Left renal cortex interstitium (tissue), 4 donors: ENCODE measurements around the gene IDH3A. TPM values are rescaled to one million over a fixed set of nuclear protein-coding genes. Genes with fewer than 3 reads are reported as not detected.
"Not testable (repeated sequence)": the region's sequence is repeated elsewhere in the genome, so short reads cannot be mapped to it uniquely, and the experiment has no call there.

ENCODE experiments used
- DNase-seq, 4 donors: peaks; one replicate each; pipeline ENCODE4 v3.0.0-alpha.2; 2013; ENCODE audit warnings: low read depth in 4 of 4, low spot score in 2 of 4, missing footprints in 1 of 4
- polyA plus RNA-seq, 4 donors: library from polyadenylated mRNA; unstranded; fragments of 120-200 nt; gene quantifications; one replicate each; pipeline ENCODE4 v1.2.1, GENCODE V29; 2013; ENCODE audit not compliant: insufficient read length in 4 of 4

The IDH3A gene
- polyA plus RNA-seq, 4 donors: 49.9 to 59.3 (median 55.2) TPM

GRCh38 chr15:78129077-78129750, 19.9 kb upstream of the IDH3A start:
- DNase-seq: no peak

- no peak for DNase-seq
These were observed 19.3 kb upstream of the IDH3A start for GRCh38 chr15:78129751-78130287.

GRCh38 chr15:78130466-78131294, 18.5 kb upstream of the IDH3A start:
- DNase-seq: no peak

GRCh38 chr15:78131295-78132061, 17.7 kb upstream of the IDH3A start, which contains the start of gene CIB2:
Gene CIB2 (minus strand): TSS chr15:78131445. CDS start chr15:78131215, 230 bp downstream.
- peak in 2 of 4 donors; percentile 68 to 73 for DNase-seq

GRCh38 chr15:78133801-78134200, 15.4 kb upstream of the IDH3A start:
- no peak for DNase-seq

GRCh38 chr15:78139578-78139977, 9.6 kb upstream of the IDH3A start:
- no peak for DNase-seq

GRCh38 chr15:78140292-78140691, 8.9 kb upstream of the IDH3A start:
- DNase-seq: no peak

- DNase-seq: no peak
These were observed 6.8 kb upstream of the IDH3A start for GRCh38 chr15:78142332-78142731.

GRCh38 chr15:78146425-78147154, 2.6 kb upstream of the IDH3A start:
- DNase-seq: no peak

GRCh38 chr15:78147566-78147965, 1.6 kb upstream of the IDH3A start:
- DNase-seq: no peak

- DNase-seq: no peak
These were observed 632 bp upstream of the IDH3A start for GRCh38 chr15:78148392-78149067.

- DNase-seq: no peak
These were observed 916 bp downstream of the IDH3A start for GRCh38 chr15:78149805-78150751.

- DNase-seq: not testable (repeated sequence)
These were observed 1.9 kb downstream of the IDH3A start for GRCh38 chr15:78151075-78151474.

GRCh38 chr15:78154955-78155354, 5.8 kb downstream of the IDH3A start:
- no peak for DNase-seq

- DNase-seq: no peak
These were observed 6.3 kb downstream of the IDH3A start for GRCh38 chr15:78155355-78155939.

GRCh38 chr15:78156653-78157052, 7.5 kb downstream of the IDH3A start:
- no peak for DNase-seq

- DNase-seq: no peak
These were observed 8.0 kb downstream of the IDH3A start for GRCh38 chr15:78157203-78157602.

GRCh38 chr15:78159395-78159794, 10.2 kb downstream of the IDH3A start:
- DNase-seq: no peak
